ENCODE results near the gene CAMTA1.

The CAMTA1 gene

DNA sequence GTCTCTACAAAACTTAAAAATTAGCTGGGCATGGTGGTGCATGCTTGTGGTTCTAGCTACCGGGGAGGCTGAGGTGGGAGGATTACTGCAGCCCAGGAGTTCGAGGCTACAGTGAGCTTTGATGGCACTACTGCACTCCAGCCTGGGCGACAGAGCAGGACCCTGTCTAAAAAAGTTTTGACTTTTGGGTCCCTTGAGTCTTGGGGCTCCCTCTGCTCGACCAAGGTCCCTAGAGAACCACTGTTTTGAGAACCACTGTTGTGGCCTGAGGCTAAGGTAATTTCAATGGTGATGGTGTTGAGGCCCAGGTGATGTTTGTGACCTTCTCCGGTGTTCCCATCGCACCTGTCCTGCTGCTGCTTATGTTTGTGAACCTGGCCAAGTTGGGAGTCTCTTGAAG lies 3.1 kb upstream of the CAMTA1 start:
- H3K4me3 ChIP-seq (ENCODE audit: low read depth, low read length), result no peak overlapping the region
- TF ChIP-seq, protein P1, sequence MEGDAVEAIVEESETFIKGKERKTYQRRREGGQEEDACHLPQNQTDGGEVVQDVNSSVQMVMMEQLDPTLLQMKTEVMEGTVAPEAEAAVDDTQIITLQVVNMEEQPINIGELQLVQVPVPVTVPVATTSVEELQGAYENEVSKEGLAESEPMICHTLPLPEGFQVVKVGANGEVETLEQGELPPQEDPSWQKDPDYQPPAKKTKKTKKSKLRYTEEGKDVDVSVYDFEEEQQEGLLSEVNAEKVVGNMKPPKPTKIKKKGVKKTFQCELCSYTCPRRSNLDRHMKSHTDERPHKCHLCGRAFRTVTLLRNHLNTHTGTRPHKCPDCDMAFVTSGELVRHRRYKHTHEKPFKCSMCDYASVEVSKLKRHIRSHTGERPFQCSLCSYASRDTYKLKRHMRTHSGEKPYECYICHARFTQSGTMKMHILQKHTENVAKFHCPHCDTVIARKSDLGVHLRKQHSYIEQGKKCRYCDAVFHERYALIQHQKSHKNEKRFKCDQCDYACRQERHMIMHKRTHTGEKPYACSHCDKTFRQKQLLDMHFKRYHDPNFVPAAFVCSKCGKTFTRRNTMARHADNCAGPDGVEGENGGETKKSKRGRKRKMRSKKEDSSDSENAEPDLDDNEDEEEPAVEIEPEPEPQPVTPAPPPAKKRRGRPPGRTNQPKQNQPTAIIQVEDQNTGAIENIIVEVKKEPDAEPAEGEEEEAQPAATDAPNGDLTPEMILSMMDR (IDR thresholded peaks at IDR 0.05; ENCODE audit: low read depth, low read length), result no peak

DNA sequence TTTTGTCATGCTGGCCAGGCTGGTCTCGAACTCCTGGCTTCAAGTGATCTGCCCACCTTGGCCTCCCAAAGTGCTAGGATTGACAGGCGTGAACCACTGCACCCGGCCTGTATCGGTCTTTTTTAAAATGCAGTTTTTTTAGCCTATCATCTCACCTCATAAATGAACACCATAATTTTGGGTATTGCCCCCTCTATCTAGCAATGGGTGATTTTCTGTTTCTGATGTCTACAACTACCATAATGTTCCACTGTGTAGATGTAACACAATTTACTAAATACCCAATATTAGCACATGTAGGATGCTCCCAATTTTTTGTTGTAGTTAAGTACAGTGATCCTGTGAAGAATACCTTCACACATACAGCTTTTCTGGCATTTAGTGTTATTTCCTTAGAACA lies 2.0 kb upstream of the CAMTA1 start:
- H3K4me3 ChIP-seq (ENCODE audit: low read depth, low read length), result no peak overlapping the region; the same call in 1 of the 2 replicates
- TF ChIP-seq, protein P1 (IDR thresholded peaks at IDR 0.05; ENCODE audit: low read depth, low read length), result no peak

DNA sequence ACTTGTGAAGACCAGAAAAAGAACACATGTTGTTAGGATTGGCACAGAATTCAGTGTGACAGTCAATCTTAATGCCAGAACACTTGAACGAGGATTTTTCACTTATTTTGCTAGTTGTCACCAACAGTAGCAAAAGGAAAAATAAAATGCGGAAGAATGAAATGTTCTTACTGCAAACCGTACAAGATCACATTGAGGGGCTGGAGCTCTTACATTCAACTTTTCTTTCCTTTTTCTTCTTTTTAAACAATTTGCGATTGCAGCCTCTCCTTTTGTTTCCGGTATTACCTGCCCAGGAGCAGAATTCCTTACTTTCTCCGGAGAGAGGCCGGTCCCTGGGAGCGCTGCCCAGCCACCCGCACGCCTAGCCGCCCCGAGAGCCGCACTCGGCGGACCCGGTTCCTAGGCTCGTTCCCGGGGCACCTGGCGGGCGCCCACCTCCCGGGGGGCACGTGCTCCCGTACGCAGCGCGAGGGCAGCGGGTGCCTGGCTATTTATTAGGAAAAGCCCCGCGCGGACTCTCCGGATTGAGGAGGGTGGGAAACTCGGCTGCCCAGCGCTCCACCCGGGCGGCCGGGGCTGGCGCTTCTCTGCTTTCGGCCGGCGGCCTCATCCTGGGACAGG lies 1.2 kb upstream of the CAMTA1 start:
- TF ChIP-seq, protein P1 (IDR thresholded peaks at IDR 0.05; ENCODE audit: low read depth, low read length), result no peak
- peak overlapping the region; percentile 76 for H3K4me3 ChIP-seq (ENCODE audit: low read depth, low read length)

DNA sequence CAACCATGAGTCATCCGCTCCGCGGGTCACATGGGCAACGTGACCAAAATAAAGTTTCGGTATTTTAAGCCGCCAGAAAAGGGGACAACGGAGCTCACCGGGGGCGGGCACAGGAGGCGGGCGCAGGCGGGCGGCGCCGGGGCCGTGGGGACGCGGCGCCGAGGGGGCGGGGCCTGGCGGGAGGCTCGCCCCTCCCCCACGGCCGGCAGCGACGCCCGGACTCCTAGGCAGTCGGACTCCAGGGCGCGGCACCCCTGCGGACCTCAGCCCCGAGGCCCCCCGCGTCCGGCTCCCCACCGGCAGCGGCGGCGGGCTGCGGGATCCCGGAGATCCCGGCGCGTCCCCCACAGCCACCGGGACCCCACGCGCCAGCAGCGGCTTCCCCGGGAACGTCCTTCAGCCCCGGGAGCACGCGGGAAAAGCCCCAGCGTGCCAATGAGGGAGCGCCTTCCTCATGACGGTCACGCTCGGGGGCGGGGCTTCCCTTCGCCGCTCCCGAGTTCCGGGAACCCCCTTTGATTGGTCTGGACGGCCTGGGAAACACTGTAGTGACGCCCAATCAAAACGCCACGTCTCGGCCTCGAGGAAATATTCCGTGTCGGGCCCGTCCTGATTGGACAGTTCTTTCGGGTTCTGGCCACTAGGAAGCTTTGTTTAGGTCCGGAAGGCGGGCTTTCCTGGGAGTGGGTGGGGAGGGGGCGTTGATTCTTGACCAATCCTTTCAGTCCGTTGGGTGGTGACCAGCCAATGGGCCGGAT lies 515 bp upstream of the CAMTA1 start:
- TF ChIP-seq, protein P1 (IDR thresholded peaks at IDR 0.05; ENCODE audit: low read depth, low read length), result no peak

DNA sequence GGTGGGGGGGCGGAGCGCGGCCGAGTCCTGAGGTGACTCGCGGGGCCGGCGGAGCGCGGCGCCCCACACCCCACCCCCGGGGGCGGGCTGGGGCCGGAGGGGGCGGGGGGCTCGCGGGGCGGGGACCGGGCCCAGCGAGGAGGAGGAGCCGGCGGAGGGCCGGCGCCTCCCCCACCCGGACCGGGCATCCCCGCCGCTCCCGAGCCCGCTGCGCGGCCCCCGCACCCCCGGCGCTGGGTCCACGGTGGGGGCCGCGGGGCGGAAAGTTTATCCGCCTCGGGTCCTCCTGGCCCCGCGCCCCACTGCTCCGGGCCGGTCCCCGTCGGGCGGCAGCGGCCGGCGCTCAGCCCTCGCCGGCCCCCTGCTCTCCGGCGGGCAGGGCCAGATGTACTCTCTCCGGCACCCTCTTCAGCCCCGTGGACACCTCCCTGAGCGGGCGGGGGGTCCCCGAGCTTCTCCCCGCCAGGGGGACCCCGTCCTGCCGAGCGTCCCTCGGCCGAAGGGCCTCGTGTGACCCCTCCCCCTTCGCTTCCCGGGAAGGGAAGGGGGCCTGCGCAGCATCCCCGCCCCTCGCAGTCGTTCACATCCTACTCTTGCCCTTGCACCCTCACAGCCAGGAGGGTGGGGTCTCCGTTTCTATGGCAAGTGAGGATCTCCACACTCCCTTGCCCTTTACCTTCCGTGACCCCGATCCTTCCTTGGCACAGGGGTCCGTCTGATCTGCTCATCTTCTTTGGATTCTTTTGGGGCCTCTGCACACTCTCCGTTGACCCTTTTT lies 663 bp downstream of the CAMTA1 start:
- TF ChIP-seq, protein P1 (IDR thresholded peaks at IDR 0.05; ENCODE audit: low read depth, low read length), result peak; percentile 19; the same call in 1 of the 2 replicates

More for the DNA sequence above, 515 bp upstream of the CAMTA1 start:
- peak overlapping the region; percentile 76 for H3K4me3 ChIP-seq (ENCODE audit: low read depth, low read length)

DNA sequence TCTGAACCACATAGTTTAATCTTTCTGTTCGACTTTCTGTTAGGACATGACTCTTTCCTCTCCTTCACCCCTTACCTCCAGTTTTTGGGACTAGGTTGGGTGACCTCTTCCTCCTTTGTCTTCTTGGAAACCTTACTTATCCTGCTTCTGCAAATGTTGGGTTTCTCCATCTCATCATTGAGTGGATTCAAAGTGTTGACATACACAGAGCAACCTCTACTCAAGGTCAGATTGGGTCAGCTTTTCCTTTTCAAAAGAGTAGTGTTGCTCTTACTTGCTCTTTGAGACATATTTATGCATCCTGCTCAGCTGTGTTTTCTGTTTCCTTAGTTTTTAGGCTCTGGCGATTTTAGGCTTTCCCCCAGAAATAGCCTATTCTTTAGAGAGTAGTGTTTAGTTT lies 3.7 kb downstream of the CAMTA1 start:
- no peak overlapping the region for H3K4me3 ChIP-seq (ENCODE audit: low read depth, low read length)
- TF ChIP-seq, protein P1 (IDR thresholded peaks at IDR 0.05; ENCODE audit: low read depth, low read length), result no peak

More for the DNA sequence above, 663 bp downstream of the CAMTA1 start:
- peak overlapping the region; percentile 84 for H3K4me3 ChIP-seq (ENCODE audit: low read depth, low read length)

All from WI38 (cell line).